Neutrophil (primary cell): ENCODE results near the gene ADAM8.

ENCODE experiments used
- H3K27ac ChIP-seq: fragments of 200-600 bp; sonication (generic); 2 replicates; pipeline ENCODE4 v1.5.1; 2016; ENCODE audit warnings: mild to moderate bottlenecking, moderate library complexity
- H3K27me3 ChIP-seq: fragments of 200-600 bp; sonication (generic); 2 replicates; pipeline ENCODE4 v1.6.0; 2016; ENCODE audit warnings: mild to moderate bottlenecking
- H3K36me3 ChIP-seq: fragments of 200-600 bp; sonication (generic); 2 replicates; pipeline ENCODE4 v1.5.1; 2017
- H3K4me1 ChIP-seq, 2 experiments: fragments of 200-600 bp in 1 of 2; sonication (generic) in 1 of 2; 1 replicate in 1 of 2; 2 replicates in 1 of 2; pipeline versions ENCODE4 v1.5.1 to v1.6.1; 2013 to 2016; ENCODE audit warnings: low read depth in 1 of 2, low read length in 1 of 2, mild to moderate bottlenecking in 1 of 2, moderate library complexity in 1 of 2; ENCODE audit not compliant: control insufficient read depth in 1 of 2, insufficient read depth in 1 of 2
- H3K4me3 ChIP-seq, 2 experiments: fragments of 200-600 bp in 1 of 2; sonication (generic) in 1 of 2; 1 replicate in 1 of 2; 2 replicates in 1 of 2; pipeline ENCODE4 v1.5.1; 2013 to 2016; ENCODE audit warnings: low read depth in 1 of 2, low read length in 1 of 2, mild to moderate bottlenecking in 1 of 2, moderate library complexity in 1 of 2
- H3K9me3 ChIP-seq: fragments of 200-600 bp; sonication (generic); 2 replicates; pipeline ENCODE4 v1.5.1; 2016
- CTCF ChIP-seq: fragments of 200-600 bp; sonication (generic); IDR thresholded peaks from 2 replicates; pipeline ENCODE4 v1.5.1; 2016; ENCODE audit warnings: antibody characterized with exemption

ADAM8 gene

GRCh38 chr10:133292919-133293809 is 16.5 kb upstream of the ADAM8 start:
- H3K27me3 ChIP-seq: no peaks in the 10 kb centered on the region
- no peaks in the 10 kb centered on the region for H3K4me1 ChIP-seq
- H3K9me3 ChIP-seq: no peaks in the 10 kb centered on the region
- no peak overlapping the region for H3K4me3 ChIP-seq
- H3K27ac ChIP-seq: no peak overlapping the region
- TF ChIP-seq CTCF: no peak
- peaks cover 89% of the 10 kb centered on the region for H3K36me3 ChIP-seq

- no peak for TF ChIP-seq CTCF
- H3K4me3 ChIP-seq: no peak overlapping the region
- peaks cover 83% of the 10 kb centered on the region for H3K36me3 ChIP-seq
- no peaks in the 10 kb centered on the region for H3K27me3 ChIP-seq
- no peaks in the 10 kb centered on the region for H3K4me1 ChIP-seq
- H3K27ac ChIP-seq: no peak overlapping the region
- H3K9me3 ChIP-seq: no peaks in the 10 kb centered on the region
Measured at GRCh38 chr10:133289761-133290160, 13.1 kb upstream of the ADAM8 start.

DNA sequence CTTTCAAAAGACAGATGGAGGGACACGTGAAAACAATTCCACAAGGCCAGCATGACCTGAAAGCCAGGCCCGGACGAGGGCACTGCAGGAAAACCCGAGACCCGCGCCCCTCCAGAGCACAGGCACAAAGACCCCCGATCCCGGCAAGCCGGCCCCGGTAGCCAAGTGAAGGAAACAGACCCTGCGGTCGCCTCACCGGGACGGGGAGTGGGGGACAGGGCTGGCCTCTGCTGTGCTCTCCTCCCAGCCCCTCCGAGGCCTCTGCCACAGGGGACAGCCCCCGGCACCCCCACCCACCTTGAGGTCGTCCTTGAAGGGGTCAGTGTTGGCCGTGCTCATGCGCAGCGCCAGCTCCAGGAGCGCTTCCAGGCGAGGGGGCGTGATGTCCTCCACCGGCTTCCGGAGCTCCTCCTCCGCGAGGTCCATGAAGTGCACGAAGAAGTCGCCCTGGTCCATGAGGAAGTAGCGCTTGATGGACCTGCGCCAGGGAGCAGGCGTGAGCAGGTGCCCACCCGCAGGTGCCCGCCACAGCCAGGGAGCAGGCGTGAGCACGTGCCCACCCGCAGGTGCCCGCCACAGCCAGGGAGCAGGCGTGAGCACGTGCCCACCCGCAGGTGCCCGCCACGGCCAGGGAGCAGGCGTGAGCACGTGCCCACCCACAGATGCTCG is 11.3 kb upstream of the ADAM8 start:
- TF ChIP-seq CTCF: no peak
- Histone ChIP-seq H3K9me3 (no peaks in the 10 kb centered on the region), H3K27ac (no peak overlapping the region), H3K36me3 (peaks cover 83% of the 10 kb centered on the region), H3K27me3 (no peaks in the 10 kb centered on the region), H3K4me3 (no peak overlapping the region), H3K4me1 (no peaks in the 10 kb centered on the region)

DNA sequence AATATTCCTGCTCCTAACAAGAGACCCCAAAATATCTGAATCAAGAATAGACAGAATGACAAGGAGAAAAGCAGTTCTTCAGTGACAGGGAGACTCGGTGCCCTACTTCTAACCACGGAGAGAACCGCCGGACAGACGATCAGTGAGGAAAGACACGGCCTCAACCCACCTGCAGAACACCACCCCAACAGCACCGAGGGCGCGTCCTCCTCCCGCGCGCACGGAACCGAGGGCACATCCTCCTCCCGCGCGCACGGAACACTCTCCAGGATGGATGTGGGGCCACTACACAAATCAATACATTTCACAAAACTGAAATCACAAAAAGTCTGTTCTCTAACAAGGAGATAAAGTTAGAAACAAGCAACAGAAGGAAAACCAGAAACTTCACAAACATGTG is 9.7 kb upstream of the ADAM8 start:
- TF ChIP-seq CTCF: no peak
- no peak overlapping the region for H3K4me3 ChIP-seq

GRCh38 chr10:133285217-133285616 is 8.5 kb upstream of the ADAM8 start:
- Histone ChIP-seq H3K4me3 (no peak overlapping the region), H3K27me3 (no peaks in the 10 kb centered on the region), H3K27ac (no peak overlapping the region), H3K9me3 (no peaks in the 10 kb centered on the region), H3K36me3 (peaks cover 86% of the 10 kb centered on the region), H3K4me1 (peaks cover 10 to 11% of the 10 kb centered on the region in 2 experiments)
- TF ChIP-seq CTCF: no peak

More for the DNA sequence above, 9.7 kb upstream of the ADAM8 start:
- no peaks in the 10 kb centered on the region for H3K27me3 ChIP-seq
- H3K4me1 ChIP-seq: no peaks in the 10 kb centered on the region
- no peak overlapping the region for H3K27ac ChIP-seq
- H3K9me3 ChIP-seq: no peaks in the 10 kb centered on the region
- peaks cover 91% of the 10 kb centered on the region for H3K36me3 ChIP-seq
